Measurements from ENCODE around the gene GPR149. TPM values are rescaled to one million over a fixed set of nuclear protein-coding genes. Genes with fewer than 3 reads are reported as not detected.

The GPR149 gene
- total RNA-seq, 1 experiment from 2014 or later: not detected

DNA sequence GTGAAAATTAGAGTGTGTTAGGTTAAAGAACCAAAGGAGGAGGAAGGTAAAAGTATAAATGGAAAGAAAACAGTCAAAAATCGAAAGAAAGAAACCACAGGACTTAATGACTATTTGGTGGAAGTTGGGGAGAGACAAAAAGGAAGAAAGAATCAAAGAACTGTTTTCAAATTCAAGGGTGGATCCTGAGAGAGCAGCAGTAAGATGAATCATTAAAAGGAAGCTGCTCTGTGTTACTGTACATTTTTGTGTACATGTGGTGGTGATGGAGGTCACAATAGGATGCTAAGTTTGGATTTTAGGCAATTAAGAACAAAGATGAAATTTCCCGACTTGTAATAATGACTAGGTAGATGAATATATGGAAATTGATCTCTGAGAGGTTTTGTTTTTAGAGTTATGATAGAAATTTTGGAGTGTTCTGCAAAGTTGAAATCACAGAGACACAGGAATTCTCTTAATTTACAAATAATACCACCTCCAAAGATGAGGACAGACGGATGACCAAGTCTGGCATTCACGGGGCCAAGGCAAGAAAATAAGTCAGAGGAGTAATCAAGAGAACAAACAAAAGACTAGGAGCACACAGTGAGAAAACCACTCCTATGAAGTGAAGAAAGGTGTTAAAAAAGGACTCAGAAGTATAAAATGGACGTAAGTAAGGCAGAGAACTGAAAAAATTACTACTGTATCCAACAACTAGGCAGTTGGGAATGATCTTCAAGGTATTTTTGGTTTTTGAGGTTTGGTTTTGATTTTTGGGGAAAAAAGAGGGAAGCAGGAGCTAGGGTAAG lies 112.8 kb downstream of the GPR149 start:
- no peaks in the 10 kb centered on the region for H3K9me3 ChIP-seq (replicated peaks)
- DNase-seq (ENCODE audit: low read depth in 1 of 2, low spot score in 2 of 2): no peak
- no peak overlapping the region for H3K4me3 ChIP-seq
- H3K4me1 ChIP-seq (replicated peaks): peaks cover 1% of the 10 kb centered on the region
- H3K36me3 ChIP-seq: peaks cover 41% of the 10 kb centered on the region
- H3K27me3 ChIP-seq (replicated peaks): no peaks in the 10 kb centered on the region
- H3K27ac ChIP-seq: no peak overlapping the region

DNA sequence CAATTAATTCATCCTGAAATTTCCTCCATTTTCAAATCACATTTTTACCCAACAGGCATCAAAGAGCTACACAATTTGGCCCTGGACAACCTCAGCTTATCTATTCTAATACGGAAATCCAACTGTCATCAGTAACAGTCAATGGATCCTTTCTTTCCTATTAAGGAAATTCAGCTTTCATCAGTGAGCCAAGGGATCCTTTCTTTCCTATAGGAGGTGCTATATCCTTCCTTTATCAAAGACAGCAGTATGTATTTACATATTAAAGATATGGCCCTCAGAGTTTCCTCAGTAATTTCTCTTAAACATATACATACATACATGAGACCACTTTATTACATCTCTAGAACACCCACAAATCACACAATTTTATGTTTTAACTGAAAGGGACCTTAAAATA lies 115.8 kb downstream of the GPR149 start:
- Histone ChIP-seq H3K9me3 (replicated peaks) (no peaks in the 10 kb centered on the region), H3K27ac (no peak overlapping the region), H3K27me3 (replicated peaks) (no peaks in the 10 kb centered on the region), H3K4me1 (replicated peaks) (no peaks in the 10 kb centered on the region; the same call in 1 of the 2 replicates), H3K36me3 (peaks cover 52% of the 10 kb centered on the region), H3K4me3 (no peak overlapping the region)
- DNase-seq (ENCODE audit: low read depth in 1 of 2, low spot score in 2 of 2): no peak

DNA sequence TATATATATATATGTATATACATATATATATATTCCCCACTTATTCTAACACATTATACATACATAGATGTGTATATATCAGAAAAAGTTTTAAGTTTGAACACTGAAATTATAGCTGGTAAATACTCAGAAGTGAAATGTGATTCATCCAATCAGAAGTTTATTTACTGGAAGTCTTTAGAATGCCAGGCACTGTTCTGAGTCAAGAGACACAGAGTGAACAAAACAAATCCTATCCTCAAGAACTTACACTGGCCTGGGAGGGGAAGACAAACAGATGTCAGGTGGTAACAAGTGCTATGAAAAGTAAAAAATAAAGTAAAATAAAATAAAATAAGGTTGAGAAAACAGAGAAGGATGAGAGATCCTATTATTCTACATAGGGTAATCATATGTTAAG lies 119.2 kb downstream of the GPR149 start:
- no peak for DNase-seq (ENCODE audit: low read depth in 1 of 2, low spot score in 2 of 2)
- Histone ChIP-seq H3K4me3 (no peak overlapping the region), H3K4me1 (replicated peaks) (peaks cover 4% of the 10 kb centered on the region; the same call in 1 of the 2 replicates), H3K9me3 (replicated peaks) (no peaks in the 10 kb centered on the region), H3K36me3 (peaks cover 71% of the 10 kb centered on the region), H3K27me3 (replicated peaks) (no peaks in the 10 kb centered on the region), H3K27ac (no peak overlapping the region)

DNA sequence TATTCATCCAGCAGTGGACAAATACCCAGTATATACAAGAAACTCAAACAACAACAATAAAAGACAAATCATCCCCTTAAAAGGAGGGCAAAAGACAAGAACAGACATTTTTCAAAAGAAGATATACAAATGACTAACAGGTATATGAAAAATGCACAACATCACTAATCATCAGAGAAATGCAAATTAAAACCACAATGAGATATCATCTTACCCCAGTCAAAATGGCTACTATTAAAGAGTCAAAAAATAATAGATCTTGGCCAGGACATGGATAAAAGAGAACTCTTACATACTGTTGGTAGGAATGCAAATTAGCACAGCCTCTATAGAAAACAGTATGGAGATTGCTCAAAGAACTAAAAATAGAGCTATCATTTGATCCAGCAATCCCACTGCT lies 122.6 kb downstream of the GPR149 start:
- no peaks in the 10 kb centered on the region for H3K27me3 ChIP-seq (replicated peaks)
- peaks cover 4% of the 10 kb centered on the region; the same call in 1 of the 2 replicates for H3K4me1 ChIP-seq (replicated peaks)
- DNase-seq (ENCODE audit: low read depth in 1 of 2, low spot score in 2 of 2): no peak
- H3K36me3 ChIP-seq: peaks cover 77% of the 10 kb centered on the region
- no peaks in the 10 kb centered on the region for H3K9me3 ChIP-seq (replicated peaks)
- no peak overlapping the region for H3K27ac ChIP-seq
- no peak overlapping the region for H3K4me3 ChIP-seq

DNA sequence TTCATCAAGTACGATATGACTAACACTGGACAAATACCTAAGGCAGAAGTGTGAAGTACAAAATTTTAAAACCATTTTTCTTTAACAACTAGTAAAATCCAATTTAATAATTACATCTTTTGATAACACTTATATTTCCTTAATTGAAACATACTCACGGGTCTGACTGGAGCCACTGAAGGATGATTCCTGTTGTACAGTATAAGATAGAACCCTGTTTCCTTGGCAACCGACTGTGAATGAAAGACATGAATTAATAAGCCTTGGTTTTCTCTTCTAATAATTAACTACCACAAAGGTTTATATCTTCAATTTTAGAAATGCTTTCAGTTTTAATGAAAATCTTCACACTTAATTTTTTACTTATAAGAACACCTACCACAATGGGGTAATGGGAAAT lies 125.1 kb downstream of the GPR149 start:
- Histone ChIP-seq H3K4me1 (replicated peaks) (peaks cover 4% of the 10 kb centered on the region; the same call in 1 of the 2 replicates), H3K36me3 (peaks cover 88% of the 10 kb centered on the region), H3K27me3 (replicated peaks) (no peaks in the 10 kb centered on the region), H3K4me3 (no peak overlapping the region), H3K27ac (no peak overlapping the region), H3K9me3 (replicated peaks) (no peaks in the 10 kb centered on the region)
- DNase-seq (ENCODE audit: low read depth in 1 of 2, low spot score in 2 of 2): no peak

DNA sequence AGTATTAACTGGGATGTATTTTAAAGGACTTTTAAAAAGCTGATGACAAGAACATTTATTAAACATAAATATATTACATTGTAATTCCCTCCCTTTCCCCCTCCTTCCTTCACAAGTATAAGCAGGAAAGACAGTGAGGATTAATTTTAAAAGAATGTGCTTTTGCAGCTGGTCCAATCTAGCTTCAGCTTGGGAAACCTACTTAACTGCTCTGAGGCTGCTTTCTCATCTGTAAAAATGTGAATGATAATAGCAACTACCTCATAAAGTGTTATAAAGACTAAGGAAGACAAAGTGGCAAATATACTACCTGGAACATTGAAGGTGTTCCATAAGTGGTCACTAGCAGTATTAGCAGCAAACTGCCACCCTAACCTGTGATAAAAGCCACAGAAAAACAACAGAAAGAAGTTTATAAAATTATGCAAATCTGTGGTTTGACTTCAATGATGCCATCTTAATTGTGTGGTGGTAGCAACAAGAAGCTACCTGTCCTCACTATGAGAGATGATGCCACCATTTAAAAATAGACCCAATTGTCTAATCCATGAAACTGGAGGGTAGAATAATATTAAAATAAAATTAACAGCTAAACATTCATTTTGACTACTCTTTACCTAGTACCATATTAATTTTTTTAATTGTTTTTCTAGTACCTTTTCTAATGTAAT lies 125.7 kb downstream of the GPR149 start:
- no peaks in the 10 kb centered on the region for H3K9me3 ChIP-seq (replicated peaks)
- peaks cover 87% of the 10 kb centered on the region for H3K36me3 ChIP-seq
- no peaks in the 10 kb centered on the region for H3K27me3 ChIP-seq (replicated peaks)
- H3K4me1 ChIP-seq (replicated peaks): peaks cover 4% of the 10 kb centered on the region; the same call in 1 of the 2 replicates
- H3K4me3 ChIP-seq: no peak overlapping the region
- H3K27ac ChIP-seq: no peak overlapping the region
- DNase-seq (ENCODE audit: low read depth in 1 of 2, low spot score in 2 of 2): no peak

DNA sequence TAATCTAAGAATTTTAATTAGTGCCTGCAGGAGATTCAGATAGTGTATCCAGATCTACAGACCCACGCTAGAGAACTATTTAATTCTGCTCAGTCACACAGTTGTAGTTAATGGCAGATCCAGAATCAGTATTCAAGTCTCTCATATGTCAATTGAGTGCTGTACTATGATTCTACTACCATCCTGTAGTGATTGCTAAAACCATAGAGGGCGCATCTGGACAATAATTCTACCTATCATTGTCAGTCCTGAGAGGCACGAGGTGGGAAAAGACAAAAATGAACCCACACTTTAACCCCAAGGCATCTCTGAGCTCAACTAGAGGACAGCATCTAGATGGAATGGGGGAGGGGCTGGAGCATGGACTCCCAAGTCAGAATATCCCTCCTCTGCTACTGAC lies 128.4 kb downstream of the GPR149 start:
- no peak for DNase-seq (ENCODE audit: low read depth in 1 of 2, low spot score in 2 of 2)
- Histone ChIP-seq H3K27me3 (replicated peaks) (no peaks in the 10 kb centered on the region), H3K9me3 (replicated peaks) (no peaks in the 10 kb centered on the region), H3K36me3 (peaks cover 87% of the 10 kb centered on the region), H3K4me3 (no peak overlapping the region), H3K4me1 (replicated peaks) (no peaks in the 10 kb centered on the region), H3K27ac (no peak overlapping the region)

DNA sequence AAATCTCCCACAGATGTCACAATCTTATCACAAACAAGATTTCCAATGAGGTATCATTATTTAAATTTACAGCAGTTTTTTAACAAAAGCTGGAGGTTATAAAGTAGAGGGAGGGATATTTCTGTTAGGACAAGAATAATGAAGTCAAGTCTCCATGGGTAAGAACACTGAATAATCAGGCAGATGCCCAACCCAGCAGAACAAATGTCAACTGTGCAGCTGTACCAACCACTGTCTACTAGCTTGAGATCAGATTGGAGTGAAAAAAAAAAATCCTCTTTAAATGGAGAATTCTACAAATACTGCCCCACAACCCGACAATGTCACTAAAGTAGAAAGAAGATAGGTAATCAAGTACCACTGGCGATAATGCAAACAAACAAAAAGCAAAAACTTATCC lies 136.0 kb downstream of the GPR149 start:
- no peaks in the 10 kb centered on the region for H3K27me3 ChIP-seq (replicated peaks)
- H3K9me3 ChIP-seq (replicated peaks): no peaks in the 10 kb centered on the region
- no peak overlapping the region for H3K4me3 ChIP-seq
- no peak for DNase-seq (ENCODE audit: low read depth in 1 of 2, low spot score in 2 of 2)
- peaks cover 79% of the 10 kb centered on the region for H3K36me3 ChIP-seq
- no peak overlapping the region for H3K27ac ChIP-seq
- H3K4me1 ChIP-seq (replicated peaks): no peaks in the 10 kb centered on the region

DNA sequence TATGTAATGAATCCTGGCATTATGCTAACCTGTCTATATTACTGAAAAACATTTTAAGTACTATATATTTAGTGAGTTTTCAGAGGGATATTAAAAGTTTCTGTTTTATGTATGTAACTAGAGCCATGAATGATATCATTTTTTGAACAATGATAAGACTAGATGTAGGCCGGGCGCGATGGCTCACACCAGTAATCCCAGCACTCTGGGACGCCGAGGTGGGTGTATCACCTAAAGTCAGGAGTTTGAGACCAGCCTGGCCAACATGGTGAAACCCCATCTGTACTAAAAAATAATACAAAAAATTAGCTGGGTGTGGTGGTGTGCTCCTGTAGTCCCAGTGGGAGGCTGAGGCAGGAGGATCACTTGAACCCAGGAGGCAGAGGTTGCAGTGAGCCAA lies 139.8 kb downstream of the GPR149 start:
- DNase-seq (ENCODE audit: low read depth in 1 of 2, low spot score in 2 of 2): no peak
- no peak overlapping the region for H3K27ac ChIP-seq
- H3K27me3 ChIP-seq (replicated peaks): no peaks in the 10 kb centered on the region
- H3K4me1 ChIP-seq (replicated peaks): no peaks in the 10 kb centered on the region
- no peak overlapping the region for H3K4me3 ChIP-seq
- H3K36me3 ChIP-seq: peaks cover 76% of the 10 kb centered on the region
- no peaks in the 10 kb centered on the region for H3K9me3 ChIP-seq (replicated peaks)

Other genes starting within 250 kb of the GPR149 start
- 23.4 and 44.3 TPM in 2 replicates for gene DHX36, start 105.7 kb downstream of the GPR149 start, total RNA-seq (2014; rRNA removed; shearing (Covaris generic))

All from SJSA1 (cell line).